ENCODE data around the gene CPA4. TPM values are rescaled to one million over a fixed set of nuclear protein-coding genes. Genes with fewer than 3 reads are reported as not detected.

CPA4 gene
- total RNA-seq, 1 donor from 2014 or later: 7.4 TPM

DNA sequence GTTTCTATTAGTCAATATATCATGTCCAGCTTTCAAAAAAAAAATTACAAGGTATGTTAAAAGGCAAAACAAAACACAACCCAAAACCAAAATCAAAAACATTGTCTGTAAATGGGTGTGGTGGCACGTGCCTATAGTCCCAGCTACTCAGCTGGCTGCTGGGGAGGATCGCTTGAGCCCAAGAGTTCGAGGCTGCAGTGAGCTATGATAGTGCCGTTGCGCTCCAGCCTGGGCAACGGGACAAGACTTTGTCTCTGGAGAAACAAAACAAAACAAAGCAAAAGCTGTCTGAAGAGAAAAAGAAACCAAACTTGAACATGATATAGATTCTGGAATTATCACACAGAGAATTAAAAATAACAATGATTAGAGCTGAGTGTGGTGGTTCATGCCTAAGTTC is 41.3 kb downstream of the CPA4 start:
- Mint-ChIP-seq H3K27me3 (no peaks in the 10 kb centered on the region), H3K4me3 (no peak overlapping the region), H3K9me3 (peaks cover 13% of the 10 kb centered on the region), H3K4me1 (ENCODE audit: unreplicated experiment) (peaks cover 26% of the 10 kb centered on the region), H3K27ac (no peak overlapping the region), H3K36me3 (no peaks in the 10 kb centered on the region)
- no peak for DNase-seq (ENCODE audit: extremely low spot score, unreplicated experiment)
- TF ChIP-seq, protein P1, sequence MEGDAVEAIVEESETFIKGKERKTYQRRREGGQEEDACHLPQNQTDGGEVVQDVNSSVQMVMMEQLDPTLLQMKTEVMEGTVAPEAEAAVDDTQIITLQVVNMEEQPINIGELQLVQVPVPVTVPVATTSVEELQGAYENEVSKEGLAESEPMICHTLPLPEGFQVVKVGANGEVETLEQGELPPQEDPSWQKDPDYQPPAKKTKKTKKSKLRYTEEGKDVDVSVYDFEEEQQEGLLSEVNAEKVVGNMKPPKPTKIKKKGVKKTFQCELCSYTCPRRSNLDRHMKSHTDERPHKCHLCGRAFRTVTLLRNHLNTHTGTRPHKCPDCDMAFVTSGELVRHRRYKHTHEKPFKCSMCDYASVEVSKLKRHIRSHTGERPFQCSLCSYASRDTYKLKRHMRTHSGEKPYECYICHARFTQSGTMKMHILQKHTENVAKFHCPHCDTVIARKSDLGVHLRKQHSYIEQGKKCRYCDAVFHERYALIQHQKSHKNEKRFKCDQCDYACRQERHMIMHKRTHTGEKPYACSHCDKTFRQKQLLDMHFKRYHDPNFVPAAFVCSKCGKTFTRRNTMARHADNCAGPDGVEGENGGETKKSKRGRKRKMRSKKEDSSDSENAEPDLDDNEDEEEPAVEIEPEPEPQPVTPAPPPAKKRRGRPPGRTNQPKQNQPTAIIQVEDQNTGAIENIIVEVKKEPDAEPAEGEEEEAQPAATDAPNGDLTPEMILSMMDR (conservative IDR thresholded peaks at IDR 0.05): no peak

DNA sequence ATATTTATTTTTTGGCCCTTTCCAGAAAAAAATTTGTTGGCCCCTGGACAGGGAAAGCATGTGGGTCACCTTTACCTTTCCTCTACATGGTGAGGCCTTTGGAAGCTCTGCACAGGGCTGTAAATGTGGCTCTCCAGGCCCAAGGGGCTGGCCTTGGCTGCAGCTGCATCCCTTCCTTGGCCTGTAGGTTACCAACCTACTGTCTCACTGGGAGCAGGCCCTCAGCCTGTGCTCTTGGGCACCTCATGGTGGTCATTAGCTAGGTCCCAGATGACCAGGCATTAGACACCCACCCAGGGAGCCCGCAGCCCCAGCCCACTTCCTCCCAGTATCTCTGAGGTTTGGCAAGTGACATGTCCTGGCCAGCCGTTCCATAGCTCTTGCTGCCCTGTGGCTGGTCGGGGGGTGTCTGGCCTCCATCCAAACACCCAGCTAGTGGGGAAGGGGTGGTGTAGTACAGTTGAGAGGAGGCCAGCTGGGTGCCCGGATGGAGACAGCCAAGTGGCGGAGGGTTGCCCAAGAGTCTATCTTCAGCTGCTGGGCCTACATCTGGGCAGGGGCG is 44.5 kb downstream of the CPA4 start:
- peaks cover 9% of the 10 kb centered on the region for H3K9me3 Mint-ChIP-seq
- H3K4me1 Mint-ChIP-seq (ENCODE audit: unreplicated experiment): peaks cover 3% of the 10 kb centered on the region
- H3K27ac Mint-ChIP-seq: no peak overlapping the region

DNA sequence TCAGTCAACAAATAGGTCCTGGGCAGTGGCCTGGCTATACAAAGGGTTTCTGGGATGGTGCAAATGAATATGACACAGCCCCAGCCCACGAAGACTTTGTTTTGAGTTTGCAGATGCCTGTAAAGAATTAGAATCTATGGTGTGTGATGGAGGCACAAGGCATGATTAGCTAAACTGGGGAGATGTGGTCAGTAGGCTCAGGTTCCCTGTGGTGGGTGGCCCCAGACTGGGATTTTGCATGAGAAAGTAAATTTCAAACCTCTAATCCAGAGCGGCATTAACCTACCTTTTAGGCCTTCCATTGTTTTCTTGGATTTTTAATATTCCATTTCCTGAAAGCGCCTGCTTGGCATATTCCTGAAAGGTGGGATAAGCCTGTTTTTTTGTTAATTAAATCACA is 45.3 kb downstream of the CPA4 start:
- Mint-ChIP-seq H3K9me3 (peaks cover 9% of the 10 kb centered on the region), H3K36me3 (no peaks in the 10 kb centered on the region), H3K4me1 (ENCODE audit: unreplicated experiment) (peaks cover 7% of the 10 kb centered on the region), H3K27ac (no peak overlapping the region), H3K27me3 (no peaks in the 10 kb centered on the region), H3K4me3 (no peak overlapping the region)
- TF ChIP-seq, protein P1 (conservative IDR thresholded peaks at IDR 0.05): no peak
- DNase-seq (ENCODE audit: extremely low spot score, unreplicated experiment): no peak

More for the DNA sequence above, 44.5 kb downstream of the CPA4 start:
- H3K4me3 Mint-ChIP-seq: no peak overlapping the region
- TF ChIP-seq, protein P1 (conservative IDR thresholded peaks at IDR 0.05): no peak
- DNase-seq (ENCODE audit: extremely low spot score, unreplicated experiment): no peak
- no peaks in the 10 kb centered on the region for H3K36me3 Mint-ChIP-seq
- no peaks in the 10 kb centered on the region for H3K27me3 Mint-ChIP-seq

DNA sequence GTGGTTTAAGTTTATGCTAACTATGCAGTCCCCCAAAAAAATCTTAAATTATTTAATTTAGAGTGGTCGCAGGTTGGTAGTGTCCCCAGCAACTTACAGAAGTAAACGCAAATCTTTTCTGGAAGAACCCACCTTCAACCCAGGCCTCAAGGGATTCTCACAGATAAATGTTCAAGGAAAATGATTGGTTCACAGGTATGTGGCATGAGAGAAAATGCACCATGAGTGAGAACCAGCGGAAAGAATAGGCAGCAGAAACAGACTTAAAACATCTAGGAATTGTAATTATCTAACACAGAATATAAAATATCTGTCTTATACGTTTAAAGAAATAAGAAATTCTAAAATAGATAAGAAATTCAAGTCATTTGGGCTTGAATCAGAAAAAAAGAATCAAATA is 48.9 kb downstream of the CPA4 start:
- H3K4me3 Mint-ChIP-seq: no peak overlapping the region
- H3K9me3 Mint-ChIP-seq: no peaks in the 10 kb centered on the region
- TF ChIP-seq, protein P1 (conservative IDR thresholded peaks at IDR 0.05): no peak
- H3K36me3 Mint-ChIP-seq: no peaks in the 10 kb centered on the region
- no peak overlapping the region for H3K27ac Mint-ChIP-seq
- peaks cover 19% of the 10 kb centered on the region for H3K4me1 Mint-ChIP-seq (ENCODE audit: unreplicated experiment)
- no peak for DNase-seq (ENCODE audit: extremely low spot score, unreplicated experiment)
- H3K27me3 Mint-ChIP-seq: no peaks in the 10 kb centered on the region

DNA sequence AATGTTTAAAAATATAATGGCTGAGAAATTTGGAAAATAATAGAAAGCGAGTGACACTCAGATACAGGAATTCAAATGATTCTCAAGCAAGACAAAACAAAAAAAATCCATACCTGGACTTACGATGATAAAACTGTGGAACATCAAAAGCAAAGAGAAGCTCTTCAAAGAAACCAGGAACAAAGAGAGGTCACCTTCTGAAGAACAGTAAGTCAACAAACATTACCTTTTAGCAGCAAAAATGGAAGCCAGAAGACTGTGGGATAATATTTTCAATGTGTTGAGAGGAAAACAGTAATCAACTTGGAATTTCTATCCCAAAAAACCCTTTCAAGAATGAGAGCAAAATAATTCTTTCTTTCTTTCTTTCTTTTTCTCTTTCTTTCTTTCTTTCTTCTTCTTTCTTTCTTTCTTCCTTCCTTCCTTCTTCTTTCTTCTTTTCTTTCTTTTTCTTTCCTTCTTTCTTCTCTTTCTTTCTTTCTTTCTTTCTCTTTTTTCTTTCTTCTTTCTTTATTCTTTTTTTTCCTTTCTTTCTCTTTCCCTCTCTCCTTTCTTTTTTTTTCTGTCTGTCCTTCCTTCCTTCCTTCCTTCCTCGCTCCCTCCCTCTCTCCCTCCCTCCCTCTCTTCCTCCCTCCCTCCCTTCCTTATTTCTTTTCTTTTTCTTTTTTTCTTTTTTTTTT is 49.9 kb downstream of the CPA4 start:
- DNase-seq (ENCODE audit: extremely low spot score, unreplicated experiment): no peak
- no peaks in the 10 kb centered on the region for H3K27me3 Mint-ChIP-seq
- H3K36me3 Mint-ChIP-seq: no peaks in the 10 kb centered on the region
- TF ChIP-seq, protein P1 (conservative IDR thresholded peaks at IDR 0.05): no peak
- H3K4me1 Mint-ChIP-seq (ENCODE audit: unreplicated experiment): peaks cover 19% of the 10 kb centered on the region
- H3K9me3 Mint-ChIP-seq: no peaks in the 10 kb centered on the region
- H3K27ac Mint-ChIP-seq: no peak overlapping the region
- no peak overlapping the region for H3K4me3 Mint-ChIP-seq
